Measurements from ENCODE around the gene C5AR1.
"Not testable (repeated sequence)": the region's sequence is repeated elsewhere in the genome, so short reads cannot be mapped to it uniquely, and the experiment has no call there.

C5AR1 gene

GRCh38 chr19:47309608-47310007, at the start of gene C5AR1:
Gene C5AR1, plus strand, starts transcription at chr19:47309861. Its CDS starts 35 bp downstream, at chr19:47309896.
- no peak for DNase-seq

GRCh38 chr19:47260476-47260875, 49.2 kb upstream of the C5AR1 start:
- DNase-seq, result no peak

GRCh38 chr19:47261946-47262793, 47.5 kb upstream of the C5AR1 start:
- DNase-seq, result not testable (repeated sequence)

GRCh38 chr19:47264629-47265028, 45.0 kb upstream of the C5AR1 start:
- DNase-seq, result no peak

GRCh38 chr19:47266401-47266941, 43.2 kb upstream of the C5AR1 start:
- DNase-seq, result no peak

- no peak for DNase-seq
Observed at GRCh38 chr19:47267350-47267759, 42.3 kb upstream of the C5AR1 start.

- no peak for DNase-seq
Observed at GRCh38 chr19:47268028-47268427, 41.6 kb upstream of the C5AR1 start.

- no peak for DNase-seq
Observed at GRCh38 chr19:47269596-47269995, 40.1 kb upstream of the C5AR1 start.

GRCh38 chr19:47270408-47270807, 39.3 kb upstream of the C5AR1 start:
- no peak for DNase-seq

GRCh38 chr19:47271949-47272348, 37.7 kb upstream of the C5AR1 start:
- no peak for DNase-seq

GRCh38 chr19:47272448-47273312, 37.0 kb upstream of the C5AR1 start:
- no peak for DNase-seq

GRCh38 chr19:47273313-47274070, 36.2 kb upstream of the C5AR1 start:
- DNase-seq, result peak; percentile 89

- peak; percentile 91 for DNase-seq
Observed at GRCh38 chr19:47274071-47274890, 35.4 kb upstream of the C5AR1 start, which contains the start of gene INAFM1. Gene INAFM1, plus strand, starts transcription at chr19:47274885. Its CDS starts 35 bp downstream, at chr19:47274920.

GRCh38 chr19:47274891-47275761, 34.5 kb upstream of the C5AR1 start:
- DNase-seq, result peak; percentile 23

GRCh38 chr19:47275791-47276461, 33.7 kb upstream of the C5AR1 start:
- DNase-seq, result peak; percentile 29

GRCh38 chr19:47276513-47276912, 33.1 kb upstream of the C5AR1 start:
- not testable (repeated sequence) for DNase-seq

- no peak for DNase-seq
Observed at GRCh38 chr19:47280183-47280797, 29.4 kb upstream of the C5AR1 start.

GRCh38 chr19:47283405-47284059, 26.1 kb upstream of the C5AR1 start:
- DNase-seq, result no peak

- DNase-seq, result peak; percentile 62
Observed at GRCh38 chr19:47284324-47284899, 25.2 kb upstream of the C5AR1 start.

Data from NCI-H2171 treated with DMSO at 0.1 percent for 48 hours (cell line).